C4-2B (cell line): ENCODE results near the gene GADD45G.

Experiments
- H3K27ac ChIP-seq: fragments of 450-650 bp; 2 replicates; pipeline ENCODE4 v1.5.1; 2017
- ZFX ChIP-seq: fragments of 450-650 bp; IDR thresholded peaks from 2 replicates; pipeline ENCODE4 v1.6.1; 2017
- TF ChIP-seq, protein P1 (sequence below): fragments of 450-650 bp; conservative IDR thresholded peaks from 2 replicates; pipeline ENCODE4 v1.5.1; 2017; ENCODE audit warnings: mild to moderate bottlenecking

GADD45G gene

GRCh38 chr9:89563571-89564345, 41.1 kb upstream of the GADD45G start:
- no peak for TF ChIP-seq ZFX
- TF ChIP-seq, protein P1, sequence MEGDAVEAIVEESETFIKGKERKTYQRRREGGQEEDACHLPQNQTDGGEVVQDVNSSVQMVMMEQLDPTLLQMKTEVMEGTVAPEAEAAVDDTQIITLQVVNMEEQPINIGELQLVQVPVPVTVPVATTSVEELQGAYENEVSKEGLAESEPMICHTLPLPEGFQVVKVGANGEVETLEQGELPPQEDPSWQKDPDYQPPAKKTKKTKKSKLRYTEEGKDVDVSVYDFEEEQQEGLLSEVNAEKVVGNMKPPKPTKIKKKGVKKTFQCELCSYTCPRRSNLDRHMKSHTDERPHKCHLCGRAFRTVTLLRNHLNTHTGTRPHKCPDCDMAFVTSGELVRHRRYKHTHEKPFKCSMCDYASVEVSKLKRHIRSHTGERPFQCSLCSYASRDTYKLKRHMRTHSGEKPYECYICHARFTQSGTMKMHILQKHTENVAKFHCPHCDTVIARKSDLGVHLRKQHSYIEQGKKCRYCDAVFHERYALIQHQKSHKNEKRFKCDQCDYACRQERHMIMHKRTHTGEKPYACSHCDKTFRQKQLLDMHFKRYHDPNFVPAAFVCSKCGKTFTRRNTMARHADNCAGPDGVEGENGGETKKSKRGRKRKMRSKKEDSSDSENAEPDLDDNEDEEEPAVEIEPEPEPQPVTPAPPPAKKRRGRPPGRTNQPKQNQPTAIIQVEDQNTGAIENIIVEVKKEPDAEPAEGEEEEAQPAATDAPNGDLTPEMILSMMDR, result no peak
- no peak overlapping the region for H3K27ac ChIP-seq

- H3K27ac ChIP-seq, result no peak overlapping the region
- TF ChIP-seq, protein P1, result peak; percentile 64
- TF ChIP-seq ZFX, result no peak
These were observed 40.4 kb upstream of the GADD45G start for GRCh38 chr9:89564346-89564878.

DNA sequence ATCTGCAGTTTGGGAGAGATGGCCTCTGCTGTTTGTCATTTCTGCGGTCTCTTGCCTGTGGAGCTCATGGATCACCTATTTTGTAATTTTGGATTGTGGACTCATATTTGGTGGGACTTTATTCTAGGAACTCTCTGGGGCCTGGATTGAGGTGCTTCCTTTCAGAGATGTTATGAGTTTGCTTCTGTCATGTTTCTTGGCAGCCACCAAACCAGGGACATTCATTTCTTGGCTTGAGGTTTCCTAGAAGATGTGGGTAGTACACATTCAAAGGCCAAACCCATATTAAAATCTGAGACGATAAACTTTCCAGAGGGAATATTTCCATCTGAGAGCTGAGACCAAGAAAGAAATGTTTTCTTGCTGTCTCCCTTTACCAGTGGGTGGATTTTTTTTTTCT, 37.2 kb upstream of the GADD45G start:
- no peak for TF ChIP-seq ZFX
- TF ChIP-seq, protein P1, result no peak
- H3K27ac ChIP-seq, result no peak overlapping the region

- no peak overlapping the region for H3K27ac ChIP-seq
- TF ChIP-seq, protein P1, result no peak
These were observed 30.5 kb upstream of the GADD45G start for GRCh38 chr9:89574309-89574708.

DNA sequence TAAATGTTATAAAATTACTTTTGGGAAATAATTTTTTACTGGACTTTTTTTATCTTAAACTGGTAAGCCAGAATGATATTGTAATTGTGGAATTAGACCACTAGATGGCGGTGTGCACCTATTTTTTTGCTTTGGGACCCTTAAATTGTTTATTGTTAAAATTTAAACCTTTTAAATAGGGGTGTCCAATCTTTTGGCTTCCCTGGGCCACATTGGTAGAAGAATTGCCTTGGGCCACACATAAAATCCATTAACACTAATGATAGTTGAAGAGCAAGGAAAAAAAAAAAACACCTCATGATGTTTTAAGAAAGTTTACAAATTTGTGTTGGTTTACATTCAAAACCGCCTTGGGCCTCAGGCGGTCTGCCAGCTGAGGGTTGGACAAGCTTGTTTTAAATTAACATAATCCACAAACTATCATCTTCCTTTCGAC, 28.4 kb upstream of the GADD45G start:
- no peak overlapping the region for H3K27ac ChIP-seq
- TF ChIP-seq, protein P1, result peak; percentile 89
- no peak for TF ChIP-seq ZFX

- no peak overlapping the region for H3K27ac ChIP-seq
- TF ChIP-seq, protein P1, result no peak
- TF ChIP-seq ZFX, result no peak
These were observed 27.4 kb upstream of the GADD45G start for GRCh38 chr9:89577363-89577762.

GRCh38 chr9:89579741-89580385, 24.9 kb upstream of the GADD45G start:
- no peak for TF ChIP-seq ZFX
- no peak overlapping the region for H3K27ac ChIP-seq
